Astrocyte of the cerebellum (primary cell): ENCODE measurements around the gene MLH1.

Experiments
- DNase-seq: peaks from one replicate; pipeline ENCODE4 v3.0.0-alpha.2; 2011; ENCODE audit warnings: low read depth
- H3K4me3 ChIP-seq: 2 replicates; pipeline ENCODE4 v1.5.1; 2011; ENCODE audit warnings: mild to moderate bottlenecking, low read depth, low read length, moderate library complexity
- in situ Hi-C: cut with HindIII; loops from 2 replicates; pipeline ENCODE4 v1.10.0; 2017; ENCODE audit warnings: low sequenced_read_pairs
- TF ChIP-seq, protein P1 (sequence below): IDR thresholded peaks from 2 replicates; pipeline ENCODE4 v1.5.1; 2012; ENCODE audit warnings: low read length, low read depth, moderate library complexity, mild to moderate bottlenecking; ENCODE audit errors: missing control alignments

The MLH1 gene

DNA sequence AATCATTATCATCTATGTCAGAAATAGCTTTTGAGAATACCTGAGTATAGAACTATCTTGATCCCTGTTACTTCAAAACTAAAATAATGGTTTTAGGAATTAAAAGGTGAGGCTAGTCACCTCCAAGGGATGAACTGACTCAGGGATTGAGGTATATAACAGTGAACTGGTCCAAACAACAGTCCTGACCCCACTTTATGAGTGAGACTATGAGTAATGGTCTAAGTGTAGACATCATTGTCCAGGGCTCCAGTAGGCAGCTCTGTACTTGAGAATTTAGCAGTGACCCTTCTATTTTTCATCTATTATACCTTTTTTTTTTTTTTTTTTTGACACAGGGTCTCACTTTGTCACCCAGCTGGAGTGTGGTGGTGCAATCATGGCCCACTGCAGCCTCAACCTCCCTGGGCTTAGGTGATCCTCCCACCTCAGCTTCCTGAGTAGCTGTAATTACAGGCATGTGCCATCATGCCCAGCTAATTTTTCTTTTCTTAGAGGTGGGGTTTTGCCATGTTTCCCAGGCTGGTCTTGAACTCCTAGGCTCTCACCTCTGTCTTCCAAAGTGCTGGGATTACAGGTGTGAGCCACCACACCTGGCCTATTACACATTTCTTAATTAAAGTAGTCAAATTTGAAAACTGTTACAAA is 36.3 kb downstream of the MLH1 start:
- no peak overlapping the region for H3K4me3 ChIP-seq
- in situ Hi-C loops: loop anchor here (25.0 kb wide), 1 partner anchor 183 kb away; no protein-coding TSS in a partner anchor
- TF ChIP-seq, protein P1, sequence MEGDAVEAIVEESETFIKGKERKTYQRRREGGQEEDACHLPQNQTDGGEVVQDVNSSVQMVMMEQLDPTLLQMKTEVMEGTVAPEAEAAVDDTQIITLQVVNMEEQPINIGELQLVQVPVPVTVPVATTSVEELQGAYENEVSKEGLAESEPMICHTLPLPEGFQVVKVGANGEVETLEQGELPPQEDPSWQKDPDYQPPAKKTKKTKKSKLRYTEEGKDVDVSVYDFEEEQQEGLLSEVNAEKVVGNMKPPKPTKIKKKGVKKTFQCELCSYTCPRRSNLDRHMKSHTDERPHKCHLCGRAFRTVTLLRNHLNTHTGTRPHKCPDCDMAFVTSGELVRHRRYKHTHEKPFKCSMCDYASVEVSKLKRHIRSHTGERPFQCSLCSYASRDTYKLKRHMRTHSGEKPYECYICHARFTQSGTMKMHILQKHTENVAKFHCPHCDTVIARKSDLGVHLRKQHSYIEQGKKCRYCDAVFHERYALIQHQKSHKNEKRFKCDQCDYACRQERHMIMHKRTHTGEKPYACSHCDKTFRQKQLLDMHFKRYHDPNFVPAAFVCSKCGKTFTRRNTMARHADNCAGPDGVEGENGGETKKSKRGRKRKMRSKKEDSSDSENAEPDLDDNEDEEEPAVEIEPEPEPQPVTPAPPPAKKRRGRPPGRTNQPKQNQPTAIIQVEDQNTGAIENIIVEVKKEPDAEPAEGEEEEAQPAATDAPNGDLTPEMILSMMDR: no peak
- no peak for DNase-seq

DNA sequence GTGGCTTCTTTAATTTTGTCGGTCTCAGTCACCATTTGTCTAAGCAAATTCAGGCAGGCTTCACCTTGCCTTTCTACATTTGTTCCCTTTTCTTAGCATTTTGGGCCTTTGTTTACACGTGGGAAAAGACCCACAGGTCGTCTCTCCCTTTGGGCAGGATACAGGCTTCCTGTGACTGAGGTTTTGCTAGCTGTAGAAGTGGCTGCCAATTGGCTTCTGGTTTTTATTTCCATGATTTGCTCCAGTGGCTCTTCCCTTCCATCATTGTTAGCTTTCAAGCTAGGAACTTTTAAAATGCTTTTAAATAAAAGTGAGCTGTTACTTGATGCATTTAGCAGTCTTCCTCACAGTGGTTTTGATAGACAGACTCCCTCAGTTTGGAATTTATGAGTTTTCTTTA is 37.3 kb downstream of the MLH1 start:
- in situ Hi-C loops: loop anchor here (25.0 kb wide), 1 partner anchor 182 kb away; no protein-coding TSS in a partner anchor
- no peak overlapping the region for H3K4me3 ChIP-seq
- TF ChIP-seq, protein P1: no peak
- DNase-seq: no peak

DNA sequence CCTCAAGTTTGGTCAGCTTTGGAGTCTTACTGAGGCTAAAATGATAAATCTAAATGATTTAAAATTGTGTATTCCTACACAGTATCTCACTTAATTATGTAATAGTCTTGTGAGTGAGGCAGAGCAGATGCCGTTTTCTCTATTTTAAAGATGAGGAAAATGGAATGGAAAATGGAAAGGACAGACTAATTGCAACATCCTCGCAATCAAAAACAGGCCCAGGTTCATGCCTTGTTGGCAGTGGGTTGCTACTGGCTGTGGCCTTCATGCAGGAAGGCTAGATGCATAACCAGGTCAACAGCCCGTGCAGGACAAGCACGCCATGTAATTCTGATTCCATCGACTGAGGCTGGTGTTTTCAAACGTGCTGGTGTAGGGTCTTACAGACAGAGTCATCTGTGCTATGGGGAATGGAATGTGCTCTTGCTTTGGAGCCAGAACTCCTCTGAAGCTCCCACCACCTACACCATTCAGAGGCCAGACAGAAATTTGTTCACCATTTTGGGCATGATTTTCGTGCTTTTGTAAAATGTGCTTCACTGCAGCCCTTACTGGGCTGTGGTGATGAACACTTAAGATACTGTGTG is 37.9 kb downstream of the MLH1 start:
- no peak overlapping the region for H3K4me3 ChIP-seq
- DNase-seq: no peak
- TF ChIP-seq, protein P1: no peak
- in situ Hi-C loops: loop anchor here (25.0 kb wide), 1 partner anchor 181 kb away; no protein-coding TSS in a partner anchor

DNA sequence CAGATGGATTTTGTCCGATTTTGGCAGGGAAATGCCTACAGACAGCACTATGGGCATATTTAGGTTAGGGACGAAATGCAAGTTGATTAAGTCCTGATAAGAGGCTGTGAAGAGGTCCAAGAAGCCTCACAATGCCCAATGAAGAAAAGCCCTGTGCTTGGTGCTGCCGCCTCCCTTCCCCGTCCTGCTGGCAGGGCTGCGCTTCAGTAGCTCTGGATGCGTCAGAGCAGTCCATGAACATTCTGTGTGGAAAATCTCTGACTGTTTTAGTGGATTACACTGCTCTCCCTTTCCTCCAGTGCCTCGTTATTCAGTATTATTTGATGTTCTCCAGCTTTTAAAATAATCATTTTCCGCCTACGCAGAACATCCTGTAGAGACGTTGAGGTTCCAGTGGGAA is 39.6 kb downstream of the MLH1 start:
- in situ Hi-C loops: loop anchor here (25.0 kb wide), 1 partner anchor 179 kb away; no protein-coding TSS in a partner anchor
- H3K4me3 ChIP-seq: no peak overlapping the region
- TF ChIP-seq, protein P1: no peak
- DNase-seq: no peak

DNA sequence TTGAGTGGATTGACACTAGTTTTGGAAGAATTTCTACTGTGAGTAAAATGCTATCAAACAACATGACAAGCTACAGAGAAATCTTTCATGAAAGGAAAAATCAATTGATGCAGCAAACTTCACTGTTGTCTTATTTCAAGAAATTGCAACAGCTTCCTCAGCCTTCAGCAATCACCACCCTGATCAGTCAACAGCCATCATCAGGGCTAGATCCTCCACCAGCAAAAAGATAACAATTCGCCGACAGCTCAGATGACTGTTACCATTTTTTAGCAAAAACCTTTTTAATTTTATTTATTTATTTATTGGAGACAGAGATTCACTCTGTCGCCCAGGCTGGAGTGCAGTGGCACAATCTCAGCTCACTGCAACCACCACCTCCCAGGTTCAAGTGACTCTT is 44.0 kb downstream of the MLH1 start:
- no peak for DNase-seq
- no peak overlapping the region for H3K4me3 ChIP-seq
- TF ChIP-seq, protein P1: no peak
- in situ Hi-C loops: loop anchor here (25.0 kb wide), 1 partner anchor 175 kb away; no protein-coding TSS in a partner anchor

DNA sequence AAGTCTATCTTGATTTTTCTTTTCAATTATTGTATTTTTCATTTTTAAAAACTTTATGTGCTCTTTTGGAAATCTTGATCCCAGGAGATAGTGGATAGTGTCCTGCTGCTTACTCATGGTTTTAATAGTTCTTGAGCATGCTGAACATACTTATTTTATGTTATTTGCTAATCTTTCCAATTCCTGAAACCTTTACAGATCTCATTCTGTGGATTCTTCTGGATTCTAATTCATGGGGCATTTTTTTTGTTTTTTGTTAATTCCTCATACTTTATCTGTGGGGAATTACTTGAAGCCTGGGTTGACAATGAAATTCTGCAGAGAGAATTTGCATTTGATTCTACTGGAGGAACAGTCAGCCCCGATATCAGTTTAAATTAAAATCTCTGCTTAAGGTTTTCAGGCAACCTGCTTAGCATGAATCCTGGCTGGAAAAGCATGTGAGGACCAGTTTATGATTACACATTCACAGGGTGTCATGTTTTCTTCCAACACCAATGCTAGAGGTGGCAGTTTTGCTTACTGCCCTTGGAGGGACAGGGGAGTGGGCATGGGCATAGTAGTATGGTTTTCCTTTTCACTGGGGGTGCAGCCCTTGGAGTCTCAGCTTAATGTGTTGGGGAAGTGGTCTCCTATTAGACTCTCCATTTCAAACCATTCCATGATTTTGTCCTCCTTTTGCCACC is 46.0 kb downstream of the MLH1 start:
- in situ Hi-C loops: loop anchor here (25.0 kb wide), 1 partner anchor 173 kb away; no protein-coding TSS in a partner anchor
- H3K4me3 ChIP-seq: no peak overlapping the region
- TF ChIP-seq, protein P1: no peak
- DNase-seq: no peak
